Measurements from ENCODE around the gene PNCK. TPM values are rescaled to one million over a fixed set of nuclear protein-coding genes. Genes with fewer than 3 reads are reported as not detected.

PNCK gene
- total and polyA plus RNA-seq, 12 donors = 2.0 to 15.6 (median 5.7) TPM

DNA sequence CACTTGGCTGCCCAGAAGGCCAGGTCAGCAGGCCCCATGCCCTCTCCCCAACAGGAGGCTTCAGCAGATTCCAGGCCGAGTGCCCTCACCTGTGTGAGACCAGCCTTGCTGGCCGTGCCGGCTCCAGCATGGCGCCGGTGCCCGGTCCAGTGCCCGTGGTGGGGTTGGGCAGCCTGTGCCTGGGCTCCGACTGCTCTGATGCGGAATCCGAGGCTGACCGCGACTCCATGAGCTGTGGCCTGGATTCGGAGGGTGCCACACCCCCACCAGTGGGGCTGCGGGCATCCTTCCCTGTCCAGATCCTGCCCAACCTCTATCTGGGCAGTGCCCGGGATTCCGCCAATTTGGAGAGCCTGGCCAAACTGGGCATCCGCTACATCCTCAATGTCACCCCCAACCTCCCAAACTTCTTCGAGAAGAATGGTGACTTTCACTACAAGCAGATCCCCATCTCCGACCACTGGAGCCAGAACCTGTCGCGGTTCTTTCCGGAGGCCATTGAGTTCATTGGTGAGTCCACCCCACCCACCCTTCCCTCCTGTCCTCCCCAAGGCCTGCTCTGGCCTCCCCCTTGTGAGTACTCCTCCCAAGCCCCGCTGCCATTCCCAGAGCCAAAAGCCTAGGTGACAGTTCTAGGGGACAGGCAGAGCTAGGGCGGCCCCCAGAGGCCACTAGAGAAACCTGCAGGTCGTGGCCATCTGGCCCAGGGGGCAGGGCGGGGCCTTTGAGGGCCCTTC, 24.3 kb downstream of the PNCK start:
- Histone ChIP-seq H3K9me3 (peaks cover 0 to 13% (median 0%) of the 10 kb centered on the region in 11 donors), H3K36me3 (no peaks in the 10 kb centered on the region), H3K27me3 (peaks cover 0 to 52% (median 42%) of the 10 kb centered on the region in 7 donors), H3K4me1 (peaks cover 0 to 11% (median 3%) of the 10 kb centered on the region in 9 donors), H3K27ac (no peak overlapping the region), H3K4me3 (no peak overlapping the region)
- DNase-seq (peak; percentile 17 to 28), ATAC-seq (peak in 5 of 8 donors; percentile 42 to 70 (median 60))
- intact Hi-C loops (cut with DNase I) = loop anchor here in 2 of 10 donors (1.0 to 10.0 kb wide), 2 partner anchors 95 kb away; no protein-coding TSS in a partner anchor
- TF ChIP-seq, protein P1, sequence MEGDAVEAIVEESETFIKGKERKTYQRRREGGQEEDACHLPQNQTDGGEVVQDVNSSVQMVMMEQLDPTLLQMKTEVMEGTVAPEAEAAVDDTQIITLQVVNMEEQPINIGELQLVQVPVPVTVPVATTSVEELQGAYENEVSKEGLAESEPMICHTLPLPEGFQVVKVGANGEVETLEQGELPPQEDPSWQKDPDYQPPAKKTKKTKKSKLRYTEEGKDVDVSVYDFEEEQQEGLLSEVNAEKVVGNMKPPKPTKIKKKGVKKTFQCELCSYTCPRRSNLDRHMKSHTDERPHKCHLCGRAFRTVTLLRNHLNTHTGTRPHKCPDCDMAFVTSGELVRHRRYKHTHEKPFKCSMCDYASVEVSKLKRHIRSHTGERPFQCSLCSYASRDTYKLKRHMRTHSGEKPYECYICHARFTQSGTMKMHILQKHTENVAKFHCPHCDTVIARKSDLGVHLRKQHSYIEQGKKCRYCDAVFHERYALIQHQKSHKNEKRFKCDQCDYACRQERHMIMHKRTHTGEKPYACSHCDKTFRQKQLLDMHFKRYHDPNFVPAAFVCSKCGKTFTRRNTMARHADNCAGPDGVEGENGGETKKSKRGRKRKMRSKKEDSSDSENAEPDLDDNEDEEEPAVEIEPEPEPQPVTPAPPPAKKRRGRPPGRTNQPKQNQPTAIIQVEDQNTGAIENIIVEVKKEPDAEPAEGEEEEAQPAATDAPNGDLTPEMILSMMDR (IDR thresholded peaks at IDR 0.05) = peak in 8 of 9 donors; percentile 9 to 51 (median 41)
- 78 to 79% methylated on average over 19 to 26 of the region's 26 CpGs for WGBS, 2 donors

DNA sequence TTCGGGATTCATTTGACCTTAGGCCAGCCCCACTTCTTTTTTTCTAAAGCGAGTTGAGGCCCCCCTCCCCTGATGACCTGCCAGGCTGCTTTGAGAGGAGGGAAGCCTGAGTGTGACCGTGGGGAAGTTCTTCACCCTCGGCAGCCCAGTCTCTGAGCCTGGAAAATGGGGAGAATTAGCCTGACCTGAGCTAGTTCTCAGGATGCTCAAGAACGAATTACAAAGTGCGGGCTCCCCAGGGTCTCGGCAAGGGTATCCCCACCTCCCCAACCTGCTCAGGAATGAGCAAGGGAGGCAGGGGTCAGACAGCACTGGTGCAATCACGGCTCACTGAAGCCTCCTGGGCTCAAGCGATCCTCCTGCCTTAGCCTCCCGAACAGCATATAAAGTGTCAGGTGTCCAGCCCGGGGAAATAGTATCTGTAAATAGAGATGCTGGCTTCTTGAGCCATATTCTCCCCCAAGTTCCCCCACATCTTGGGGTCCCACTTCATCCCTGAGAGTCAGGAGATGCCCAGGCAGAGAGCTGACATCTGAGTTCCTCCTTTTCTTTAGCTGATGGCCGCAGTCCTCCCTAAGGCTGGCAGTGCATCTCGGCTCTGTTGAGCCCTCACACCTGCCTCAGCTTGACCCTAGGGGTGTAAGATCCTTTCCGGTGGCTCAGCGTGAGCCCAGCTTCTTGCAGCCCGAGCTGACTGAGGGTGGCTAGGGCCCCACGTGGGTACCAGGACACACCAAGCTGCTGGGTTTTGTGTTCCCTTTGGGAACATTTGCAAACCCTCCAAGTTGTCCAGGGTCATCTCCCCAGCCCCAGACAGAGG, 25.0 kb downstream of the PNCK start:
- no peak for DNase-seq
- TF ChIP-seq, protein P1 (IDR thresholded peaks at IDR 0.05) = no peak
- peaks cover 0 to 6% (median 0%) of the 10 kb centered on the region in 11 donors for H3K9me3 ChIP-seq
- no peaks in the 10 kb centered on the region for H3K36me3 ChIP-seq
- no peak for ATAC-seq
- intact Hi-C loops (cut with DNase I) = loop anchor here in 2 of 10 donors (1.0 to 10.0 kb wide), 2 partner anchors 94 kb away; no protein-coding TSS in a partner anchor
- H3K27ac ChIP-seq = no peak overlapping the region
- H3K4me1 ChIP-seq = peaks cover 0 to 15% (median 4%) of the 10 kb centered on the region in 9 donors
- WGBS, 2 donors = 67 to 79% methylated on average over 17 of the region's 17 CpGs
- peaks cover 0 to 58% (median 44%) of the 10 kb centered on the region in 7 donors for H3K27me3 ChIP-seq
- H3K4me3 ChIP-seq = no peak overlapping the region

DNA sequence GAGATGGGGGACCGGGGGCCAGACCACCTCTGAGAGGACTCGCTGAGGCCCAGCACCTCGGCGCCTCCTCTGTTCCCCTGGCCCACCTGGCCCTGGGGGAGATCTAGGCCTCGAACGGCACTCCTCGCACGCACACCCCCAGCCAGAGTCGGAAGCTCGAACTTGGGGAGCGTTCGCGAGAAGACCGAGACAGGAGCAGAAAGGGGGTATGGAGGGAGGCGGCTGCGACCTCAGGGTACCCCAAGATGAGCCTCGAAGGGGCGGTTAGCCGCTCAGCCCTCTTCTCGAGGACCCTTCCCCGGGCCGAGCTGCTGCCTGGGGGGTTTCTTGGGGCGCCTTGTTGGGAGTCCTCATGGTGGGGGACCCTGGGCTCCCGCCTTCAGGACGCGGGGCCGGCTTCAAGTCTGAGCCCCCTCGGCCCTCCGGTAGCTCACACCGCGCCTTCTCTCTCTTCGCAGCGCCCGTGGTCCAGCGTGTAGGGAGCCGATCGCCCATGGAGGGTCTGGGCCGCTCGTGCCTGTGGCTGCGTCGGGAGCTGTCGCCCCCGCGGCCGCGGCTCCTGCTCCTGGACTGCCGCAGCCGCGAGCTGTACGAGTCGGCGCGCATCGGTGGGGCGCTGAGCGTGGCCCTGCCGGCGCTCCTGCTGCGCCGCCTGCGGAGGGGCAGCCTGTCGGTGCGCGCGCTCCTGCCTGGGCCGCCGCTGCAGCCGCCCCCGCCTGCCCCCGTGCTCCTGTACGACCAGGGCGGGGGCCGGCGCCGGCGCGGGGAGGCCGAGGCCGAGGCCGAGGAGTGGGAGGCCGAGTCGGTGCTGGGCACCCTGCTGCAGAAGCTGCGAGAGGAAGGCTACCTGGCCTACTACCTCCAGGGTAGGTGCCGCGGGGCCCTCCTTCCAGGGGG, 25.9 kb downstream of the PNCK start:
- ATAC-seq (no peak), DNase-seq (no peak)
- Histone ChIP-seq H3K4me3 (peak overlapping the region in 2 of 10 donors; percentile 11 to 14), H3K36me3 (no peaks in the 10 kb centered on the region), H3K9me3 (no peaks in the 10 kb centered on the region), H3K4me1 (peaks cover 0 to 18% (median 7%) of the 10 kb centered on the region in 9 donors), H3K27ac (no peak overlapping the region), H3K27me3 (peaks cover 0 to 66% (median 53%) of the 10 kb centered on the region in 7 donors)
- TF ChIP-seq, protein P1 (IDR thresholded peaks at IDR 0.05) = no peak
- WGBS, 2 donors = 5 to 6% methylated on average over 29 to 71 of the region's 85 CpGs
- intact Hi-C loops (cut with DNase I) = loop anchor here in 1 of 10 donors (10.0 kb wide), 1 partner anchor 93 kb away; no protein-coding TSS in a partner anchor

Measured in heart right ventricle (tissue), 16 donors.